ENCODE results near the gene AP1S3.

AP1S3 gene

DNA sequence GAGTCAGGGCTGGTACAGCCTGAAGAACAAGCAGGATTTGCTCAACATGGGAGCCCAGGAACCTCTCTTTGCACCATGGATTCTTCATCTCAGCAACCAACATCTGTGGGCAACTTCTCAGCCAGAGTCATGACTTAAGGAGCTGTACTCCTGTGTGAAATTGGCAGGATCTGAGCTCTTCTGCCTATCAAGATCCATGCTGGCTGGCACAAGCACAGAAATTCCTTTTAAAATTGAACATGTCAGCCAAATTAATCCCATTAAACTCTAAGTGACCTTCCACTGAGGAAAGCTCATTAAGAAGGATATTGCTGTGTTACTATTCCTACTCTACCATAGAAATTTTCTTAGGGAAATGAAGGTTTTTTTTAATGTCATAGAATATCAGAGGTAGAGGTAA is 124.7 kb downstream of the AP1S3 start:
- DNase-seq = no peak

- no peak for DNase-seq
These were observed 125.6 kb downstream of the AP1S3 start for GRCh38 chr2:223711596-223712326.
